GM12873 (cell line): ENCODE data around the gene OR6S1.
A peak's percentile ranks its signal among the peaks of the same experiment; 100 is the strongest.

Experiments
- TF ChIP-seq, protein P1 (sequence below): IDR thresholded peaks from 2 replicates; pipeline ENCODE4 v1.5.1; 2012; ENCODE audit warnings: low read depth, mild to moderate bottlenecking, moderate library complexity, low read length, control low read depth; ENCODE audit not compliant: insufficient read depth; ENCODE audit errors: missing control alignments

OR6S1 gene, protein sequence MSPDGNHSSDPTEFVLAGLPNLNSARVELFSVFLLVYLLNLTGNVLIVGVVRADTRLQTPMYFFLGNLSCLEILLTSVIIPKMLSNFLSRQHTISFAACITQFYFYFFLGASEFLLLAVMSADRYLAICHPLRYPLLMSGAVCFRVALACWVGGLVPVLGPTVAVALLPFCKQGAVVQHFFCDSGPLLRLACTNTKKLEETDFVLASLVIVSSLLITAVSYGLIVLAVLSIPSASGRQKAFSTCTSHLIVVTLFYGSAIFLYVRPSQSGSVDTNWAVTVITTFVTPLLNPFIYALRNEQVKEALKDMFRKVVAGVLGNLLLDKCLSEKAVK

DNA sequence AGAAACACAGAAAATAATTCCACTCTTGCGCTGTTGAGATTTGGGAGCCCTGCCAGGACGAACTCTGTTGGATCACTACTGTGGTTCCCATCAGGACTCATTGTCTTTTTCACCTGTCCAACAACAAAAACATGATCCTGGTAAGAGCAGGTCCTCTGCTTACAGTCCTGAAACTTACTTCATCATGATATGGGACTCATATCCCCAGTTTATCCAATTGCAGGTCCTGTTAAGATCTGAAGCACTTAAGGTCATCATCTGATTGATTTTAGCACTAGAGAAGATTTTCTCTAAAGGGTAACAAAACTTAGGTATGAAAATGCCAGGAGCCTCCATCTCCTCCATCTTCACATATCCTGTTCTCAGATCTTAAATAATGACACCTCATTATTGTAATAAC lies at the start of gene OR6S1:
Gene OR6S1, minus strand, starts transcription at position 101 of the 400 bp plus-strand sequence. Its CDS starts 0 bp downstream, at position 101.
- TF ChIP-seq, protein P1, sequence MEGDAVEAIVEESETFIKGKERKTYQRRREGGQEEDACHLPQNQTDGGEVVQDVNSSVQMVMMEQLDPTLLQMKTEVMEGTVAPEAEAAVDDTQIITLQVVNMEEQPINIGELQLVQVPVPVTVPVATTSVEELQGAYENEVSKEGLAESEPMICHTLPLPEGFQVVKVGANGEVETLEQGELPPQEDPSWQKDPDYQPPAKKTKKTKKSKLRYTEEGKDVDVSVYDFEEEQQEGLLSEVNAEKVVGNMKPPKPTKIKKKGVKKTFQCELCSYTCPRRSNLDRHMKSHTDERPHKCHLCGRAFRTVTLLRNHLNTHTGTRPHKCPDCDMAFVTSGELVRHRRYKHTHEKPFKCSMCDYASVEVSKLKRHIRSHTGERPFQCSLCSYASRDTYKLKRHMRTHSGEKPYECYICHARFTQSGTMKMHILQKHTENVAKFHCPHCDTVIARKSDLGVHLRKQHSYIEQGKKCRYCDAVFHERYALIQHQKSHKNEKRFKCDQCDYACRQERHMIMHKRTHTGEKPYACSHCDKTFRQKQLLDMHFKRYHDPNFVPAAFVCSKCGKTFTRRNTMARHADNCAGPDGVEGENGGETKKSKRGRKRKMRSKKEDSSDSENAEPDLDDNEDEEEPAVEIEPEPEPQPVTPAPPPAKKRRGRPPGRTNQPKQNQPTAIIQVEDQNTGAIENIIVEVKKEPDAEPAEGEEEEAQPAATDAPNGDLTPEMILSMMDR, result no peak

DNA sequence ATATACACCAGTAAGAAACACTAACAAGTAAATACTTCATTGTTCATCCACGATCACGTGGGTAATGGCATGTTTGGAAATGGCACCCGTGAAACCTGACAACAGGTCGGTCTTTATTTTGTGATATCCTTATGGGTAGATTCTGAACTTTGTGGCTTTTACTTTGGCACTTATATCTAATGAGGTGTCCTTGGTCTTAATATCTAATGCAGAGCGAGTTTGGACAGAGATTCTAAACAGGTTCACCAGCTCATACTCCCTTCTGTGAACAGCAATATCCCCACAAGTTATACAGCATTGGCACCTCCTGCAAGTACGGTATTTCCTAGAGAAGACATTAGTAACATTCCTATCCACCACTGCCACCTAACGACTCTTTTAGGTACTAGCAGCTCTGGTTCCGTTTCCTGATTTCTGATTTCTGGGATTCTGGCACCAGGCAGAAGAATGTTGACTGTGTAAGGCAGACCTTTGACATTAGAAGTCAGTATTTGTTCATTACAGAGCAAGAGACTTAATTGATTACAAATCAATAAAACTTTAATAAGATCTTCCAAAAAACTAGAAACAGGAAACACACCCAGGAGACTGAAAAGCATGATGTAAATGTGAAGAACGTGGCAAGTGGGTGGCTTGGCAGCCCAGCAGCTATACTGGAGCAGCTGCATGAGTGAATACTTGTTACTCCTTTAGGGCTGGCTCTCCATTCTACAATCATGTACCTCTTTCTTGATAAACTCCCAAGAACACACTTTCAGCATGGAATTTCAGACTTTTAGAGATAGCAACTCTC lies 49.6 kb upstream of the OR6S1 start:
- TF ChIP-seq, protein P1, result peak; percentile 81

DNA sequence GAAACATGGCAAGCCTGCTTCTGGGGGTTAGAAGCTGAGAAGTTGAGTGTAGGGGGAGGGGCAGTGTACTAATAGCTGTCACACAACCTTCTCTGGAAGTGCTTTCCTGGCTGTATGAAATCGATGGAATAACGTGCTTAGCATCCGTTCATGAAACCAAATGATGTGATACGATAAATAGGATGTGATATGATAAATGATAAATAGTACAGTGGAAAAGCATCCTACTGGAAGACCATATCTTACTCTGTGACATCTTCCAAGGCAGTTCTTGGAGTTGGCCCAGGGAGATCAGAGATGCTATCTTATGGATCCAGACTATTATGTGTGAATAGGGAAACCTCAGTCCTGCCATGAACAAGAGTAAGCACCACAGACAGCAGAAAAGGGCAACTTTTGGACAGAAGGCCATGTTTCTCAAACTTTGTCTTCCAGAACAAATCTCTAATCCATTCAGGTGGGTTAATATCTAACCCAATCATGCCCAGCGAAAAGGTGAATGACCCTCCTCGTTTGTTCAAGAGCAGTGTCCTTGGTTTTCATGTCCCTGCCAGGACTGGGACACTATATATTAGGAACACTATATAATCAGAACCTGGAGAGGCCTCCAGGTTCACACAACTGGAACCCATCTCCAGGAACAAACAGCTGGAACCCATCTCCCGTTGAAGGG lies 46.8 kb upstream of the OR6S1 start, which contains the start of gene ANG:
Gene ANG, plus strand, starts transcription at position 598 of the 673 bp plus-strand sequence. CDS start 4,801 bp downstream, outside the sequence.
- TF ChIP-seq, protein P1, result no peak

DNA sequence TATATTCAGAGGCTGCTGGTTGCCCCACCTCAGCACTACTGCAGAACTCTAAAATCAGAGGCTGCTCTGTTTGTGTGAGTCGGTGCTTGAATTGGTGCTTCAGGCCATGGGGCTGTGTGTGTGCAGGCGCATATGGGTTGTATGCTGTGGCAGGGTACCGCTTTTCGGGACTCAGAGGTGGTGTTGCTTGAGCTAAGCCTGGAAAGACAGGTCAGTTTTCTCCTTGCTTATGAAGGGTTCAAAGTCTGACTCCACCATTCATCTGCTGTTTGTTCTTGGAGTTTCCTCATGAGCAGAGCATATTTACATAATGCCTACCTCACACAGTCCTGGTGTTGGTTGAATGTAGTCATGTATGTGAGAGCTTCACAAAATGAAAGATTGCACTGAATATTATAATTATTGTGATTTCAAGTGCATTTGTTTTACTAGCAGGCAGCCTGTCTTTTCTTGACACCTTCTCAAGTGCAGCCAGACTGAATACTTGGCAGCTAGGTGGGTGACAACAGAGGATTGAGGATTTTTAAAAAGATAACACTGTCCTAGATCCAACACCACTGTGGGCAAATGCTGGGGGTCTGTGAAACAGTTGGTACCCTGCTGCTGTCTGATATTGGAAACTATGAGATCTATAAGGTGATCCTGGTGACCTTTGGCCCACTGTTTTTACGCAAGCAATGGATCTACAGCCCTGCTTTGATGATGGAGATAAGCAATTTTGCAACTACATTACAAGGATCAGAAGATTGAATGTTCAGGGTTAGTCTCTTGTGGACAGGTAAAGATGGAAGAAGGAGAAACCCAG lies 46.1 kb upstream of the OR6S1 start:
- TF ChIP-seq, protein P1, result no peak

DNA sequence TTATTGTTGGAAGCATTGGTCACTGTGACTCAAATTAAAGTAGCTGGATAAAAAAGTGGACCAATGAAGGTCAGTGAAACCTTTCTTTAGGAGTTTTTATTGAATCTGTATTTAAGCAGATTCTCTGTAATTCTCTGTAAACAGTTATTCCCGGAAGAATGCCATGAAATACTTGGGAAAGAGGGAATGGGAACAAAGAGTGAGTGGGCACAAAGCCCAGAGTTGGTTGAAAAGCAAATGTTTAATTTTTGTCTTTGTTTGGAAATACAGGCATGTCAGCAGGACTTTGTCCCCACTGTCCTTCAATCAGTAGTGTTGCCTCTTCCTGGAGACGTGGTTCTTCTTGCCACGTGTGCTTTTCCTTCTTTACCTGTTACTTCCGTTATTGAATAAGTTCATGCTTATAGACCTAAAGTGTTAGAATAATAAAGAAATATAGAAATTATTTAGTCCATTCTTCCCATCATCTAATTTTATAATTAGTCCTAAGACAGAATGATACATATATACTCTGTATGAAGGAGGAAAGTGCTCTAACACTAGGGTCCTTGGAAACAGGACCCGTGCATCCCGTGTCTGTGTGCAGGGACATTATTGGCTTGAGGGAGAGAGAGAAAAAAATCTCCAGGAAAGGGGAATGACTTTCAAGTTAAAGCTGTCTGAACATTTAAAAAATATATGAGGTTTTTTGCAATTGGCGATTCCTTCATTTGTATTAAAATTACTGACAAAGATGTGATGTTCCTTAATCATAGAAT lies 45.1 kb upstream of the OR6S1 start:
- TF ChIP-seq, protein P1, result no peak

DNA sequence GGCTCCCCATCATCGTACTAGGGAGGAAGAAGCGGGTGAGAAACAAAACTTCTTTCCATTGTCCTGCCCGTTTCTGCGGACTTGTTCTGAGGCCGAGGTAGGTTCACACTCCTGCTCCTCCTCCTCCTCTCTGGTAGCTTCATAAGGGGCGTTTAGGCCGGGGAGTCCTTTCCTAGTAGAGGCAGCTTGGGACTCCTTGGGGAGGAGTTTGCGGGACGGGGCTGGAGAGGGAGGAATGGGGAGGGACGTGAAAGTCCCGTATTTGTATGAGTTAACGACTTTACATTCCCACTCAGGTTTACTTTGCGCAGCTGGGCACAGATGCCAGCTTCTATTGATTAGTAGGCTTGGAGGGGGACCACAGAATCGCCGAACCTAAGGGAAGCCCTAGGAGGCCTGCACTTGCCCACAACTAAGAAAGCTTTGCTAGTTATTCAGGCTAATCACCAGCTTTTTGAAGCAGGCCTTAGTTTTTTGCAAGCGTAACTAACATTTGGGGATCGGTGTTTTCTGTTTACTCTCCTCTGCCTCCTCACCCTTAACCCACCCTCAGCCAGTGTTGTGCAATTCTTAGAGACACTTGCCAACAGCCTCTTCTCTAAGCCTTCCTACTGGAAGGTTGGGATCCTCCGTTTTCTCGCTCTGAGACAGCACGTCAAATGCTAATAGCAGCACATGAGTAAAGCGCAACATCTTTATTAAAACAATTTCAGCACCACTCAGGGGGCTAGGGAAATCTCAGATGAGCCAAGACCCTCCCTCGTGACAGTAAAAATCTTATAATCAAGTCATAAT lies 43.4 kb upstream of the OR6S1 start:
- TF ChIP-seq, protein P1, result no peak
